HG02885 (cell line): ENCODE results near the gene RAB4A.

ENCODE experiments used
- ATAC-seq: cut with Tn5 transposase; IDR thresholded peaks from one replicate; pipeline ENCODE4 v1.9.1; 2021; ENCODE audit warnings: mild to moderate bottlenecking; ENCODE audit not compliant: unreplicated experiment, poor library complexity

The RAB4A gene, protein sequence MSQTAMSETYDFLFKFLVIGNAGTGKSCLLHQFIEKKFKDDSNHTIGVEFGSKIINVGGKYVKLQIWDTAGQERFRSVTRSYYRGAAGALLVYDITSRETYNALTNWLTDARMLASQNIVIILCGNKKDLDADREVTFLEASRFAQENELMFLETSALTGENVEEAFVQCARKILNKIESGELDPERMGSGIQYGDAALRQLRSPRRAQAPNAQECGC

DNA sequence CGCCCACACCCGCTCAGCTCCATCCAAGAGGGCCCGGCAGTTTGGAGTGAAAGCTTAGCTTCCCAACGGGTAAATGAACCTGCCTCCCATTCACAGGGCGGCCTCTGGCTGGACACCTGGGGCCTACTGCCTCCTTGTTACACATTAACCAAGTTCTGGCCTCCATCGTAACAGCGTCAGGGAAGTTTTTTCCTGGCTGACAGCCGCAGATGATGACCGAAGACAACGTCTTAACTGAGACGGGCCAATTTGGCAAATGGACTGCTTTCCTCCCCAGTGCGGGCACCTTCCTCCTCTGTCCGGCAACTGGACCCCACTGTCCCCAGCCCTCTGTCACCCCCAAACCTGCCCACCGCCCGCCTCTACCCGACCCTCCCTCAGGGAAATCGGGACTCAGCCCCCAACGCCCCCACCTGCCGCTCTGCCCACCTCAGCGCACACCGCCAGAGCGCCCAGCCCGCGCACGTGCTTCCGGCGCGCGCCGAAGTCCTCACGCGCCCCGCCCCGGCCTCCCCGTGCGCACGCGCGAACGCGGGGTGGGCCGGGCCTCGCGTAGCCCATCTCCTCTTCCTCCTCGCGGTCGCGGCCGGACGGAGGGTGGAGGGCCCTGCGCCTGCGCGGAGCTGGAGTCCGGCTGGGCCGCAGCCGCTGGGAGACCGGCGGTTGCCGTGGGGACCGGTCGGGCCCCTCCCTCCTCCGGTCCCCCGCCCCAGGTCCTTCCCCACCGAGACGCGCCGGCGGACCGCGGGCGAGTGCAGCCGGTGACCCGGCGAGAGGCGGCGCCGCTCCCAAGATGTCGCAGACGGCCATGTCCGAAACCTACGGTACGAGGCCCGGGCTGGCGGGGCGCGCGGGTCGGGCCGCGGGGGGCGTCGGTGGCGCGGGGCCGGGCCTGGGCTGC lies at the start of gene RAB4A:
RAB4A (plus strand) TSS at position 565 of the 901 bp plus-strand sequence; CDS start at position 794, 229 bp downstream.
- peak; percentile 92 for ATAC-seq

DNA sequence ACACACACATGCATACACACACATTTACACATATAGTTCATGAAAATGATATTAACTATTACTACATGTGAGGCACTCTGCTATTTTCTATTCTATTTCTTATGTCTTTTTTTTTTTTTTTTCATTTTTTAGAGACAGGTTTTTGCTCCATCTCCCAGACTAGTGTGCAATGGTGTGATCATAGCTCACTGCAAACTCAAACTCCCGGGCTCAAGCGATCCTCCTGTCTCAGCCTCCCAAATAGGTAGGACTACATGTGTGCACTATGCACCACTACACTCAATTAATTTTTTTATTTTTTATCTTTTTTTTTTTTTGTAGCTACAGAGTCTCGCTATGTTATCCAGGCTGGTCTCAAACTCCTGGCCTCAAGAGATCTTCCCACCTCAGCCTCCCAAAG lies 48.8 kb upstream of the RAB4A start:
- no peak for ATAC-seq

DNA sequence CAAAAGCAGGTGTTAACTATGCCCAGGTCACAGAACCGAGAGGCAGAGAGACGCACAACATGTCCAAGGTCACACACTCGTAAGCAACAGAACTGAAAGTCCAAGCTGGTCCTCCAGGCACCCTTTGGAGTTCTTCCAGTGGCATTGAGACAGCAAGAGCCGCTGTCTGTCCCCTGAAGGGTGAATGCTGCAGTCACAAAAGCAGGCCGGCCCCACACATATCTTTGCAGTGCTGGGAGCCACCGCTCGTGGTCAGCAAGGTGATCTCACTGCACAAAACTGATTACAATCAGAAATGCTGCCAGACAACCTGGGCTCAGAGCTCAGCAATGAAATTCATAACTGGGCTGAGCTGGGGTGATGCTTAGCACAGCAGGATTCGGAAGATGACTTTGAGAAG lies 47.4 kb upstream of the RAB4A start:
- no peak for ATAC-seq

DNA sequence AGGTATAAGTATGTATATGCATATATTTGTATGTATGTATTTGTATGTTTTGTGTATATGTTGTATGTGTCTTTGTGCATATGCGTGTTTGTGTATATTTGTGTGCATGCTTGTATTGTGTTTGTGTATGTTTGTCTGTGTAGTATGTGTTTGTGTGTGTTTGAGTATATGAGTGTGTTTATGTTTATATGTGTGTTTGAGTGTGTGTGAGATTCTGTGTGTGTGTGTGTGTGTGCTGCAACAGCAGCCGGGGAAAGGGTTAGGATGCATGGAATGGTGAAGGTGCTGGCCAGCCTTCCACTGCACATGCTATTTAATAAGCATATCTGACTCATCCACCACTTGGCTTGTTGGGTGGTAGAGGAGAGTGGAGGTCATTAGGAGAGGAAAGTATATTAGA lies 46.6 kb upstream of the RAB4A start:
- ATAC-seq: no peak

DNA sequence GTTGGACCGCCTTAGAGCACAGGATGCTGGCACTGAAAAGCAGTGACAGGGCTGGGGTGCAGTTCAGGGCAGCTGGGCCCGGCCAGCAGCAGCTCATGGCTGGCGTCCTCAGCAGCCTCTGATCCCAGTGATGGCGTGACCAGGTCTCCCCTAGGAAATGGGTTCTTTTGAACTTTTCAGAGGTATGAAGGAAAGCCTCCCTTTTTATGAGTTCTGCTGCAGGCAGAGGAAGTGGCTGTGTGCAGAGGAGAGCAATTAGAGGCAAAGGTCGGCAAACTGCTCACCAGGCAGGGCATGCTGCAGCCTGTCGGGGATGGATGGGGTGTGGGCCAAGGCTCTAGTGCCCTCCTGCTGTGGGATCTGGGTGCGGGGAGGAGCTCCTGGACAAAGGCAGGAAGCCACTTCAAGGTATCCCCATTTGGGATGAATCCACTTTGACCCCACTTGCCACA lies 45.6 kb upstream of the RAB4A start:
- ATAC-seq: no peak

DNA sequence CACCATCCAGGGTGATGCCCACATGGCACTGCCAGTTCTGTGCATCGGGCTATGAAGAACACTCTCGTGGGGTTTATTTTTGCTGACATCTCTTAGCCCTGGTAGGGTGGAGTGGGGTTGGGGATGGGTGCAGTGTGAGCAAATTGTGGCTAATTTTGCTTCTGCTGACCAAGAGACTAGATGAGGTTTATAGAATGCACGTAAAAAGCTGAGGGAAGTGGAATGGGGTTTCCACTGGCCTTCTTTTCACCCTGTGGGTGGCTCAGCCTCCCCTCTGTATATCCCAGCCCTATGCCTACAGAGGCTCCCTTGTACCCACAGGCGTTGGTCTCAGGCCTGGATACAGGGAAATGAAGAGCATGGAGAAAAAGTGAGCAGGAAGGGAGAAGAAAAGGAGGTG lies 44.1 kb upstream of the RAB4A start:
- ATAC-seq: no peak

DNA sequence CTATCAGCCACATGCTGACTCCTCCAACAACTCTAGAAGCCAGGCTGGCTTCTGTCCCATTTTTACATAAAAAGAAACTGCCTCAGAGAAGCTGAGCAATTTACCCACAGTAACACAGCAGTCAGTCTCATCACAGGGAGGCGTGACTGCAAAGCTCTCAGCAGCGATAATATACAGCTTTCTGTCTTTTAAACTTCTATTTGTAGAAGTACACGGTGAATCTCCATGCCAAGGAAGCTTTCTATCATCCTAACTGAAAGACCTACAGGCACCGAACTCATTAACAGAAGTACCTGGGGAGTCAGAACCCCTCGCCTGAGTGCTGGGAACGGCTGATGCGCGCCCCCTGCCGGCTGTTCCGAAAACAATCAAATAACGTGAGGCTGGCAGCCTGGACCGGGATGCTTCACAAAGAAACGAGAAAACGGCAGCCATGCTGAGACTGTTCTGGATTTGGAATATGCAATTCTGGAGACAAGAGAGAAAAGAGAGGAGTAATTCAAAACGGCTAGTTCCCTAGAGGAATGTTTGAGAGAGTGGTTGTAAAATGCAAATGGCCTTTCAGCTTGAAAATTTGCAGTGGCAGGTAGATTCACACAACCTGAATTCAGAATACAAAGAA lies 43.5 kb upstream of the RAB4A start:
- ATAC-seq: no peak

DNA sequence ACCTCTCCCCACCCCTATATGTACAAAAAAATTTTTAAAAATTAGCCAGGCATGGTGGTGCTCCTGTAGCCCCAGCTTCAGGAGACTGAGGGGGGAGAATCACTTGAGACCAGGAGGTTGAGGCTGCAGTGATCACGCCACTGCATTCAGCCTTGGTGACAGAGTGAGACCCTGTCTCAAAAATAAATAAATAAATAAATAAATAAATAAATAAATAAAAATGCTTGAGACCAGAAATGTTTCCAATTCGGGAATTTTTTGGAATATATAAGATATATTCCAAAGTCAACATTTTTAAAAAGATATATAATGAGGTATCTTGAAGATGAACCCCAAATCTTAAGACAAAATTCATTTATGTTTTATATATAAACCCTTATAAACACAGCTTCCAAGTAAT lies 42.4 kb upstream of the RAB4A start:
- ATAC-seq: no peak

DNA sequence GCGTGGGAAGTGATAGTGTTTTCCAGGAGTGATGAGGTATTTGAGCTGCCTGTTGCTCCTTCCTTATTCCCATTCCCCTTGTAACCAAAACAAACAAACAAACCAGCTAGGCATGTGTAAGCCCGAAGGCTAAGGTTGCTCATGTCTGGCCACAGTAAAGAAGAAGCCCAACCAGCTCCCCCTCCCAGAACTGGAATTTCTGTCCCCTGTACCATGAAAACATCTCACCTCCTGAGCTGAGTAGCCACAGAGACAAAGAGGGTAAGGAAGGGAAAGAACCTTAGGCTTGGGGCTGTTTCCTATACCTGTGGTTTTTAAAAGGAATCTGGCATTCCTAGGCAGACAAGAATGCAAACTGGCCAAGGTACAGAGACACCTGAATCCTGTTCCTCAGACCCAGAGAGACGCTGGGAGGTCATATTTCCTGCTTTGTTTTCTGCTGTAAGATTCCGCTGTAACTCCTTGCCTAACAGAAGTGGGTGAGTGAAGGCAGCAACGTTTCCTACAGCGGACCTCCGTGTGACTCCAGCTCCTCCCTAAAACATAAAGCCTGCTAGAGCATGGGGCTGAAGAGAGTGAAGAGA lies 41.7 kb upstream of the RAB4A start:
- ATAC-seq: no peak

DNA sequence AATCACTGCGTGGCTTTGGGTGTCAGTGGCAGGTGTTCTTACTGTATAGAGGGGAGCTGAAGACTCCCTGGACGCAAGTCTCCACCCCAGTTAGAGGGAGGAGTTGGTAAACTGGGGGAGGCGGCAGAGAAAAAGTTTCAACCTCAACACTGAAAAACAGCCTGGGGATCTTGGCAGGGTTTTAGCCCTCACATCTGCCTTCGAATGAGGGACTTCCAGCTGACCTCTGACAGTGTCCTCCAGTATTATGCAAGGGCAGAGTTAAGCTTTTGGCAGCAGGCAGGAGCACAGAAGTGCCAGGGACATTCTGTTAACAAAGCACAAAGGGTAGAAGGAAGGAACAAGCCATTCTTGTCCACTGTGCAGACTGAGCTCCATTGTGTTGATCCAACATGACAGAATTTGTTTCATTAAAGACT lies 41.2 kb upstream of the RAB4A start:
- no peak for ATAC-seq

DNA sequence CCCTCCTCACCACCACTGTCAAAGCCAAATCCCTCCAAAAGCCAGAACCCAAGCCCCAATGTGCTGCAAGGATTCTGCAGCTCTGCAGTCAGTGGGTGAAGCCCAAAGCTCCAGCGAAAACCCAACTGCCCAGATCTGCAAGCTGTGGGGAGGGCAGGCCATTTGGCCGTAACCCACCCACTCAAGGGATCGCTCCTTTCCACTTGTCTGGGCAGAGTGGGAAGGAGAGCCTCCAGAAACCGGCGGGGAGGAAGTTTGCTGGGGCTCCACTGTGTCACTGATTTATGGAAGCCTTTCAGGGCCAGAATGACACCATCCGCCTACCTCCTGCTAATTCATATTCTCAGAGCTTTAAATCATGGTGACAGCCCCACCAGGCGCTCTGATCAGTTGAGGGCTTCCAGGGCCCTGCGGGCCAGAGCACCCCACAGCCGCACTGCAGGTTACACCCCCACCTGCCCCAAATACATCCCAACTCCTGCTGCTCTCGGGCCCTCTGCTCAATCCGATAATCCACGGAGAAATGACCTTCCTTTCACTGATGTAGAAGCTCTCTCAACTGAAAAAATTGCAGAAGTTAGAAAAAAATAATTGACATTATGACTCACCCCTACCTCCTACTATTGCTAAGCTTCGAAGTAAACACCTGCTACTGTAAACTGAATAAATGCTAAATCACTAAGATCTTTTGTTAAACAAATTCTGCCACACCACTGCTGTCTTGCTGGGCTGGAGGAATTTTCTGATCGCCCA lies 40.6 kb upstream of the RAB4A start:
- peak; percentile 77 for ATAC-seq

DNA sequence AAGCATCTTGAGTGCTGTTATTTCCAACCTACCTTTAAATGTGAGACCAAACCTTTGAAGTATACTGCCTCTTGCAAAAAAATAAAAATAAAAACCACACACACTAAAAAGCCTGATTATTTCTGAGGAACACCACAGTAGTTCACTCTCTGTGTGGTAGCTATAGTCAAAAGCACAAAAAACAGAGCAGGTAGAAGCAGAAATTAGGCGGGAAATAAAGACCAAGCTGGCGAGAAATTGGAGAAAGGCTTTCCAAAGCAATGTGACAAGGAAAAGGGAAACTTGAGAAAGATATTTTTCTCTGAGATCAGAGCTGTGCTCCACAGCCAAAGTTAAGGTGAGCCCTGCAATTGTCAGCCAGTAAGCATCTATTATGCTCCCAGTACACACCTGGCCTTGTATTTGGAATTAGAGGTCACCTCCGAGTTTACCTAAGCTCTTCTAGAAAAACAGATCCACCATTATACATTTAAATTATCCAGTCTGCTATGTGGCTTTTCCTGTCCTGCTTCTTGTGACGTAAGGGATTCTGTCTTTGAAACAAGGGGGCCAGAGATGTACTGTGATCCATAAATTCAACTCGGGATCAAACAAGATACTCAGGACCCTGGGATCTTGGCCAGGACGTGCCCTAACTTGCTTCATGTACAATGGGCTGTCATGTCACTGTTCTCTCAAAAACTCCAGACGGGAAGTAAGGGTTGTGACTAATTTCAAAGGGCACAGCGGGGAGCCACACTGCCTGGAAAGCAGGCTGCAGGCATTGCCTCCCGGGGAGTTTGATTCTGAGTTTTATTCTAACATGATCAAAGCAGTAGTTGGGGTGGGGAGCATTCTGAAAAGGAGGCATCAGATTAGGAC lies 39.8 kb upstream of the RAB4A start:
- ATAC-seq: no peak

DNA sequence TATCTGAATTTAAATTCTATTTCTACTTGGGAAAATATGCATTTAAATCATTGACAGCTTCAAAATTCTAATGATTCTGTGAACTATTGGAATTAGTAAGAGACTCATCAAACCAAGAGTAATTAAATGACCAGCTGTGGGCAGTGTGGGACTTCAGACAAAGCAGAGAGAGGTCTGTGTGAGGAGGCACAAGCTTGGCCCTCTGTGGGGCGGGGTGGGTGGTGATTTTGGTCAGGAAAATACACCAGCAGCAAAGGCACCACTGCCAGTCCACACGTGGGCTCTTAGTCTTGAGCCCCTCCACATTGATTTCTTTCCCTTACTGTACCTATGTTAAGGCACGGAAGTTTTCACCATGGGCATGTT lies 39.2 kb upstream of the RAB4A start:
- ATAC-seq: no peak

DNA sequence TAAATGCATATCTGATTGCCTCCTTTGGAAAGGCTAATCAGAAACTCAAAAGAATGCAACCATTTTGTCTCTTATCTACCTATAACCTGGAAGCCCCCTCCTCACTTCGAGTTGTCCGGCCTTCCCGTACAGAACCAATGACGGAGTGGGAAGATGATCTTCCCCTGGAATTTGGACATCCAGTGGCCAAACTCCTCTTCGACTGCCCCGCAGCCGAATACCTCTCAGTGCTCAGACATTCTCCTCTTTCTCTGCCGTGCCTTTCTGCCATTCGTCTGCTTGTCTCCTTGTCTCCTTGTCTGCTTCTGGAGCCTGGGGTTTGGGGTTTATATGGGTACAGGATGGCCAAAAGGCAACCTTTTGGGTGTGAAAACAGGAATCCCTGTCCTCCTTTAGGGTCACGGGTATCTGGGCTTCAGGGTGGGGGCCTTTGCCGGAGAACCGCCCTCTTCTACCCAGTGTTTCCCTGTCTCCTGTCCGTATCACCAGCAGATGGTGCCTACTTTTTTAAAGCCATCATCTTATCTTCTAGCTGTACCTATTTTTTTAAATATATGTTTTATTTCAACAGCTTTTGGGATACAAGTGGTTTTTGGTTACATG lies 35.9 kb upstream of the RAB4A start:
- no peak for ATAC-seq

DNA sequence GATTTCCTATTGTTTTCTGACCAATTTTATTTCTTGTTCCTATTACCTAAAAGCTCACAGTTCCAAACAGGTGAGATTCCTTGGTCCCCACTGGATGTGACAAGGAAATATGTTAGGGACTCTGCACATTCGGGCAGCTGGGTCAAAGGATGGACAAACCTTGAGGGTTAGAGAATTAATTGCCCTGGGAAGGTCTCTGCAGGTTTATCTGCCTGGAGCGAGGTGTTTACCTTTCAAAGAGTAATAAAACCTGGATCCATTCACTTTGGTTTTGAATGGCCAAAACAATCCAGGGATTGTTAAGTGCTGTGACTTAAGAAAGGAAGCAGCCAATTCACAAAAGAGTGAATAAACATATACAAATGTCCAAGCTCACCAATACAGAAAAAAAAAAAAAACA lies 33.6 kb upstream of the RAB4A start:
- no peak for ATAC-seq

DNA sequence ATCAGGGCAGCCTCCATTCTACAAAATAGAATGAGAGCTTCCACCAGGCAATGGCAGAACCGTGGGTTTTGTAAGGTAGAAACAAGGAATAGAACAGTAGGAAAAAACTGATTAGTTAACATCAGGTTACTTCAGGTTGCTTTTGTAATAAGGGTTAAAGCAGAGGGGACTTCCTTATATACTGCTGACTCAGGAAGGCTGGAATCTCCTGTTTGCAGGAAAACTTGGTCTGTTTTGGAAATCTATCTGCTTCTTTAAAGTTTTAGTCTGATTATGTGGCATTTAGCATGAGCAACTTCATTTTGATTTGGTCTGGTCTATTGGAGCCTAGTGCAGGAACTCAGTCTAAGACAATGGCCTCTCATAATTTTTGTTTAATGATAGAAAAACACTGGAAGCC lies 32.7 kb upstream of the RAB4A start:
- ATAC-seq: no peak

DNA sequence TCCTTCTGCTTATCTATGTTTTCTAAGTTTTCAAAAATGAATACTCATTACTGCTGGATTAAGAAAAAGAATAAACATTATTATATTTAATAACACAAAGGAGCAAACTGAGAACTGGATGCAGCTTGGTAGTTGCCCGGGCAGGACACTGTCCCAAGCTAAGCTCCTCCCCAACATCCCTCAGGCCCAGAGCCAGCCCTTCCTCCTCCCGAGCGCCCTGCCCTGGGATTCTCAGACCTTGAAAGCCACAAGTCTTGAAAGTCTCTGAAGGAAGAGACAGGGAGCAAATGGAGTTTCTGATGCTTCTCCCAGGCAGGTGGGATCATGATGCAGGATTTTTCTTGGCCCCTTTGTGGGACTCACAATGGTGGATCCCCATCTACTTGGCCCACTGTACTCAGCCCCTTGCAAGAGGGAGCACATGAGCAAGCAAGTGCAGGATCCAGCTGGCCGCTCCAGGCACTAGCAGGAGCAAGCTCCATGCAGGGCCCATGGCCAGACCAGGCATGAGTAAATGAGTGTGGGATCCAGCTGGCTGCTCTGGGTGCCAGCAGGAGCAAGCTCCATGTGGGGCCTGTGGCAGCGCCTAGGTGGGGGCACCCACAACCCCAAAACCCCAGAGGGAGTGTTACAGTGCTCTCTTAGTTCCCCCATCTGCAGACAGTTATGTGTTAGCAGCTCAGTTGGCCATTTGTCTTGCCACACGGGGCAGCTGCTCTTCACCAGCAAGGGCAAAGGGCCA lies 32.1 kb upstream of the RAB4A start:
- no peak for ATAC-seq

DNA sequence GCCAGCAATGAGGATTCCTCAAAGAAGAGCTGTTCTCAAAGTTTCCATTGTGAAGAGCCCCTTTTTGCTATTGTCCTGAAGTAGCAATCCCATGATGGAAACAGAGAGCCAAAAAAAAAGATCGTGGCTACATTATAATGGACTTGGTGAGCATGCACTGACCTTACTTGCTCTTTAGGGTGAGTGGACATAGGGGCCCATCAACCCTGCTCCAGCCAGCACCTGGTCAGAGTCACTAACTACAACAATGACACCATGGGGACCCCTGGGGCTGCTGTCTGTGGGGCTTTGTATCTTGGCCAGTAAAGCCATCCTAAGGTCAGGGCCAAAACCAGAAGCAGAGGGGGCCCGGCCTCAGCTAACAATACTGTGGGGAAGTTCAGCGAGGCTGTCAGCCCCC lies 30.4 kb upstream of the RAB4A start:
- ATAC-seq: no peak
